Measurements from ENCODE around the gene PDK2. TPM values are rescaled to one million over a fixed set of nuclear protein-coding genes. Genes with fewer than 3 reads are reported as not detected.

PDK2 gene
- total and polyA plus RNA-seq, 2 of the 4 experiments (the other 2 are of a cell fraction) = 26.7 to 104 TPM

GRCh38 chr17:50151041-50151936 lies 56.1 kb downstream of the PDK2 start:
- peaks cover 24% of the 10 kb centered on the region for H3K4me1 ChIP-seq (ENCODE audit: control insufficient read depth, insufficient read depth, low read length)
- TF ChIP-seq, protein P1, sequence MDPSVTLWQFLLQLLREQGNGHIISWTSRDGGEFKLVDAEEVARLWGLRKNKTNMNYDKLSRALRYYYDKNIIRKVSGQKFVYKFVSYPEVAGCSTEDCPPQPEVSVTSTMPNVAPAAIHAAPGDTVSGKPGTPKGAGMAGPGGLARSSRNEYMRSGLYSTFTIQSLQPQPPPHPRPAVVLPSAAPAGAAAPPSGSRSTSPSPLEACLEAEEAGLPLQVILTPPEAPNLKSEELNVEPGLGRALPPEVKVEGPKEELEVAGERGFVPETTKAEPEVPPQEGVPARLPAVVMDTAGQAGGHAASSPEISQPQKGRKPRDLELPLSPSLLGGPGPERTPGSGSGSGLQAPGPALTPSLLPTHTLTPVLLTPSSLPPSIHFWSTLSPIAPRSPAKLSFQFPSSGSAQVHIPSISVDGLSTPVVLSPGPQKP (IDR thresholded peaks at IDR 0.05; ENCODE audit: borderline replicate concordance, low read depth, low read length) = no peak
- no peak; the same call in 1 of the 2 replicates for TF ChIP-seq SMC3 (IDR thresholded peaks at IDR 0.05; ENCODE audit: low read depth, low read length)
- TF ChIP-seq MXI1 (IDR thresholded peaks at IDR 0.05; ENCODE audit: borderline replicate concordance, low read depth, low read length) = no peak
- no peak for TF ChIP-seq RAD21 (IDR thresholded peaks at IDR 0.05; ENCODE audit: low read length)
- no peak for TF ChIP-seq RFX5 (IDR thresholded peaks at IDR 0.05; ENCODE audit: low read depth, low read length)
- 0 out of 2 replicates have a peak, but pooled peaks have one; percentile 24 for TF ChIP-seq POLR2A (IDR thresholded peaks at IDR 0.05; ENCODE audit: low read depth, low read length)
- TF ChIP-seq CEBPB (IDR thresholded peaks at IDR 0.05; ENCODE audit: low read depth, low read length) = no peak
- no peak for TF ChIP-seq USF2 (IDR thresholded peaks at IDR 0.05; ENCODE audit: low read depth, low read length)
- TF ChIP-seq NFE2L2 (IDR thresholded peaks at IDR 0.05; ENCODE audit: low read depth, low read length) = no peak
- no peak for TF ChIP-seq MAFK (IDR thresholded peaks at IDR 0.05; ENCODE audit: low read depth, low read length)
- TF ChIP-seq MAZ (IDR thresholded peaks at IDR 0.05; ENCODE audit: borderline replicate concordance, low read depth, low read length) = peak; percentile 90
- no peak; the same call in 1 of the 2 replicates for TF ChIP-seq FOS (IDR thresholded peaks at IDR 0.05; ENCODE audit: low read depth, low read length)
- TF ChIP-seq, protein P2, sequence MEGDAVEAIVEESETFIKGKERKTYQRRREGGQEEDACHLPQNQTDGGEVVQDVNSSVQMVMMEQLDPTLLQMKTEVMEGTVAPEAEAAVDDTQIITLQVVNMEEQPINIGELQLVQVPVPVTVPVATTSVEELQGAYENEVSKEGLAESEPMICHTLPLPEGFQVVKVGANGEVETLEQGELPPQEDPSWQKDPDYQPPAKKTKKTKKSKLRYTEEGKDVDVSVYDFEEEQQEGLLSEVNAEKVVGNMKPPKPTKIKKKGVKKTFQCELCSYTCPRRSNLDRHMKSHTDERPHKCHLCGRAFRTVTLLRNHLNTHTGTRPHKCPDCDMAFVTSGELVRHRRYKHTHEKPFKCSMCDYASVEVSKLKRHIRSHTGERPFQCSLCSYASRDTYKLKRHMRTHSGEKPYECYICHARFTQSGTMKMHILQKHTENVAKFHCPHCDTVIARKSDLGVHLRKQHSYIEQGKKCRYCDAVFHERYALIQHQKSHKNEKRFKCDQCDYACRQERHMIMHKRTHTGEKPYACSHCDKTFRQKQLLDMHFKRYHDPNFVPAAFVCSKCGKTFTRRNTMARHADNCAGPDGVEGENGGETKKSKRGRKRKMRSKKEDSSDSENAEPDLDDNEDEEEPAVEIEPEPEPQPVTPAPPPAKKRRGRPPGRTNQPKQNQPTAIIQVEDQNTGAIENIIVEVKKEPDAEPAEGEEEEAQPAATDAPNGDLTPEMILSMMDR (conservative IDR thresholded peaks at IDR 0.05; ENCODE audit: low read depth, low read length) = peak; percentile 75

More at GRCh38 chr17:50151041-50151936, 56.1 kb downstream of the PDK2 start:
- Histone ChIP-seq H3K56ac (ENCODE audit: extremely low read depth, insufficient read depth, low read length) (peak overlapping the region; percentile 79), H3K27me3 (ENCODE audit: control insufficient read depth, insufficient read depth, low read length) (no peaks in the 10 kb centered on the region), H3K4me2 (ENCODE audit: low read depth, low read length) (peak overlapping the region; percentile 97), H4K91ac (ENCODE audit: insufficient read depth, low read depth, low read length) (peak overlapping the region; percentile 97), H4K20me1 (ENCODE audit: insufficient read depth, low read length) (peaks cover 29% of the 10 kb centered on the region), H3K9ac (ENCODE audit: low read depth, low read length) (peak overlapping the region; percentile 92), H2BK15ac (ENCODE audit: low read depth, low read length) (peak overlapping the region; percentile 90; the same call in 2 of the 3 replicates), H3K36me3 (ENCODE audit: control insufficient read depth, insufficient read depth, low read length) (0 out of 2 replicates have a peak, but pooled peaks cover 1% of the 10 kb centered on the region), H4K5ac (ENCODE audit: low read depth, low read length) (peak overlapping the region; percentile 90), H3K4me3 (ENCODE audit: insufficient read depth, low read depth, low read length) (peak overlapping the region; percentile 86), H2BK120ac (ENCODE audit: low read depth, low read length) (peak overlapping the region; percentile 89), H2BK20ac (ENCODE audit: low read depth, low read length) (peak overlapping the region; percentile 64; the same call in 1 of the 2 replicates), H2AFZ (replicated peaks; ENCODE audit: low read length, poor library complexity) (peak overlapping the region; percentile 98), H3K18ac (ENCODE audit: low read depth, low read length) (peak overlapping the region; percentile 81), H3K79me1 (ENCODE audit: low read depth in 1 of 2, low read length in 2 of 2) (peaks cover 0 to 49% of the 10 kb centered on the region in 2 experiments; a peak in 2 of 4 replicates), H3K23ac (ENCODE audit: low read depth, low read length) (peak overlapping the region; percentile 97), H4K8ac (ENCODE audit: low read depth in 2 of 2, low read length in 2 of 2) (peak overlapping the region; percentile 88 to 98), H2BK5ac (ENCODE audit: low read depth, low read length, poor library complexity, severe bottlenecking) (peak overlapping the region; percentile 94), H2AK9ac (replicated peaks; ENCODE audit: low read depth, low read length, poor library complexity) (peak overlapping the region; percentile 97), H3K4ac (ENCODE audit: low read depth, low read length) (peak overlapping the region; percentile 100), H3K14ac (replicated peaks; ENCODE audit: low read depth, low read length) (peak overlapping the region; percentile 93), H3K27ac (ENCODE audit: insufficient read depth, low read length) (peak overlapping the region; percentile 97), H3K9me1 (ENCODE audit: insufficient read depth, low read length) (peaks cover 4% of the 10 kb centered on the region; the same call in 1 of the 2 replicates), H3K9me3 (ENCODE audit: control insufficient read depth, insufficient read depth, low read length) (no peaks in the 10 kb centered on the region), H2AK5ac (ENCODE audit: low read depth, low read length) (peak overlapping the region; percentile 99)
- ATAC-seq (ENCODE audit: low read depth) (peak; percentile 71), DNase-seq (peak; percentile 89)
- WGBS, 2 experiments (ENCODE audit: extremely low coverage in 2 of 2, insufficient read length in 1 of 2) = no CpG with 5 or more reads among the region's 40 CpGs
- in situ Hi-C loops (cut with MboI; ENCODE audit: low sequenced_read_pairs) (no loop called here), intact Hi-C loops (cut with micrococcal nuclease) (loop anchor here (1.0 kb wide), 1 partner anchor 36 kb away; no protein-coding TSS in a partner anchor), dilution Hi-C loops (cut with HindIII; ENCODE audit: low sequenced_read_pairs, unreplicated experiment) (no loop called here)
- no TSS peak for BruUV-seq (replicated peaks)
- POLR2A ChIA-PET (ENCODE audit: unreplicated experiment) = interaction anchor here (0.5 to 1.0 kb wide), 4 partner anchors 22 to 116 kb away, joined by 3 to 4 read pairs (median 4); partner anchors contain the start of gene SAMD14
- CTCF ChIA-PET = interaction anchor here (0.5 to 1.2 kb wide), 4 partner anchors 10 to 211 kb away, joined by 3 to 4 read pairs (median 3); no protein-coding TSS in a partner anchor
